Activated CD4-positive, alpha-beta T cell treated with anti-CD3 and anti-CD28 coated beads, Interleukin-2, amount 10 ng/mL, durations not matched to agents 24 days and 14 days (primary cell): ENCODE measurements around the gene HTT. TPM values are rescaled to one million over a fixed set of nuclear protein-coding genes. Genes with fewer than 3 reads are reported as not detected.

Experiments
- DNase-seq: peaks from one replicate; pipeline ENCODE4 v3.0.0; 2022
- H3K27ac Mint-ChIP-seq: one replicate; pipeline ENCODE4 v1.8.0; 2022; ENCODE audit warnings: mild to moderate bottlenecking, mixed read lengths
- H3K27me3 Mint-ChIP-seq: one replicate; pipeline ENCODE4 v1.8.0; 2022; ENCODE audit warnings: mixed read lengths
- H3K36me3 Mint-ChIP-seq: one replicate; pipeline ENCODE4 v1.8.0; 2022; ENCODE audit warnings: low read depth, mild to moderate bottlenecking, mixed read lengths
- H3K4me1 Mint-ChIP-seq: one replicate; pipeline ENCODE4 v1.8.0; 2021; ENCODE audit warnings: mixed read lengths
- H3K4me3 Mint-ChIP-seq: one replicate; pipeline ENCODE4 v1.8.0; 2022; ENCODE audit warnings: mild to moderate bottlenecking, moderate library complexity, mixed read lengths
- H3K9me3 Mint-ChIP-seq: one replicate; pipeline ENCODE4 v1.8.0; 2021; ENCODE audit warnings: mixed read lengths
- intact Hi-C: fragments of 100-400 bp; cut with micrococcal nuclease; formaldehyde crosslinking; loops from one replicate; pipeline ENCODE4 v1.15.1; 2023
- total RNA-seq: library from RNA; stranded (reverse); gene quantifications from 2 replicates; pipeline ENCODE4 v1.2.3, GENCODE V29; 2022

Gene HTT
- total RNA-seq, 1 donor from 2014 or later = 70.6 TPM

DNA sequence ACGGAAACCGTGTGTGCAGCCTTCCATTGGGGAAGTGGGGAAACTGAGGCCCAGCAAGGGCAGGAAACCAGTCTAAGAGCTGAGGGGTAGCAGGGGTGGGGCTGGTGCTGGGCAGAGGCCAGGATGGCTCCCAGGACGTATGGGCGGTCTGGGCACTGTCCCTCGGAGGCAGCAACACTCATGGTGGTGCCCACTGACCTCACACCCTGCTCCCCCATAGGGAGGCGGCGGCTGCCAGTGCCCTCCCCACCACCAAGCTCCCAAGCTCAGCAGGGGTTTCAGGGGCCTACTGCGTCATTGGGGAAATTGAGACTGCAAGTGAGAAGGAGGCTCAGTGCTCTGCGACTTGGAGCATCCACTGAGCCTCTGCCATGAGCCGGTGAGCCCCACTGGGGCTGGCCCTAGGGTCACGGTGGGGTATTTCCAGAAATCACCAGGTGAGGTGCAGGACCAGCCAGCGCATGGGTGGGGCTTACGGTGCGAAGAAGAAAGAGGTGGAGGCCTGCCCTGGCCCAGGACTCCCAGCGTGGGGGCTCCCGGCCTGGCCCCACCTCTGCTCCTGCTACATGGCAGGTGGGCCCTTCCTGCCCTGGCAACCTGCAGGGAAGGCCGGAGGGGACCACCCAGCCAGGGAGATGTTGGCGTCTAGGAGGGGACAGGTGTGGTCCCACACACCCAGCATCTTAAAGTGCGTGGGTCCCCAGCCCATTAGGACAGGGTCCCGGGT lies 175.4 kb downstream of the HTT start:
- Mint-ChIP-seq H3K4me3 (no peak overlapping the region), H3K4me1 (peaks cover 2% of the 10 kb centered on the region), H3K36me3 (no peaks in the 10 kb centered on the region), H3K27me3 (no peaks in the 10 kb centered on the region), H3K27ac (no peak overlapping the region), H3K9me3 (no peaks in the 10 kb centered on the region)
- intact Hi-C loops = no loop called here
- DNase-seq = no peak

DNA sequence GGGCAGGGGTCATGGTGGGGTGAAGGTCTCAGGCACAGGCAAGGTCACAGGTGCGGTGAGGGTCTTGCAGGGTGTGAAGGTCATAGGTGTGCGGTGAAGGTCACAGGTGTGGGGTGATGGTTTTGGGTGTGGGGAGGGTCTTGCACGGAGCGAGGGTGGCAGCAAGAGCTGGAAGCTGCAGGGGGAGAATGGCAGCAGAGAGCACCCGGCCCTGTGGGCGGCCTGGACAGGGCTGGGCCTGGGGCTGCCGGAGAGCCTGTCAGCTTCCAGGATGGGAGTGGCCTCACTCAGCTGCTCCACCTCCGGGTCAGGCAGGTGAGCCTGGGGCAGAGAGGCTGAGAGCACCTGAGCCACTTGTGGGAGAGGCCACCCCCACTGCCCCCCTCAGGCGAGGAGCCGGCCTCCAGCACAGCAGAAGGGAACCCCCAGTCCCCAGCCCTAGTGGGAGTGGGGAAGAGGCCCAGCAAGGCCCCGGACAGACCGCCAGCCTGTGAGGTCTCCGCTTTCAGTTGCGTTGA lies 176.0 kb downstream of the HTT start:
- intact Hi-C loops = no loop called here
- Mint-ChIP-seq H3K4me1 (peaks cover 2% of the 10 kb centered on the region), H3K27me3 (no peaks in the 10 kb centered on the region), H3K36me3 (no peaks in the 10 kb centered on the region), H3K9me3 (no peaks in the 10 kb centered on the region), H3K27ac (no peak overlapping the region), H3K4me3 (no peak overlapping the region)
- no peak for DNase-seq

- Mint-ChIP-seq H3K27ac (no peak overlapping the region), H3K36me3 (no peaks in the 10 kb centered on the region), H3K4me3 (no peak overlapping the region), H3K27me3 (no peaks in the 10 kb centered on the region), H3K4me1 (peaks cover 2% of the 10 kb centered on the region), H3K9me3 (no peaks in the 10 kb centered on the region)
- intact Hi-C loops = no loop called here
- DNase-seq = no peak
Observed at GRCh38 chr4:3250956-3251690, 176.6 kb downstream of the HTT start.

- no peaks in the 10 kb centered on the region for H3K9me3 Mint-ChIP-seq
- no peak for DNase-seq
- H3K4me1 Mint-ChIP-seq = peaks cover 2% of the 10 kb centered on the region
- H3K27me3 Mint-ChIP-seq = no peaks in the 10 kb centered on the region
- intact Hi-C loops = no loop called here
- H3K27ac Mint-ChIP-seq = no peak overlapping the region
- H3K36me3 Mint-ChIP-seq = no peaks in the 10 kb centered on the region
- H3K4me3 Mint-ChIP-seq = no peak overlapping the region
Observed at GRCh38 chr4:3251691-3252479, 177.4 kb downstream of the HTT start.

- H3K36me3 Mint-ChIP-seq = no peaks in the 10 kb centered on the region
- peaks cover 2% of the 10 kb centered on the region for H3K4me1 Mint-ChIP-seq
- no peak for DNase-seq
- no peaks in the 10 kb centered on the region for H3K27me3 Mint-ChIP-seq
- no peak overlapping the region for H3K27ac Mint-ChIP-seq
- intact Hi-C loops = no loop called here
- no peak overlapping the region for H3K4me3 Mint-ChIP-seq
- no peaks in the 10 kb centered on the region for H3K9me3 Mint-ChIP-seq
Observed at GRCh38 chr4:3252480-3252828, 178.0 kb downstream of the HTT start.

- intact Hi-C loops = no loop called here
- H3K9me3 Mint-ChIP-seq = no peaks in the 10 kb centered on the region
- peaks cover 2% of the 10 kb centered on the region for H3K4me1 Mint-ChIP-seq
- no peaks in the 10 kb centered on the region for H3K27me3 Mint-ChIP-seq
- DNase-seq = no peak
- no peak overlapping the region for H3K4me3 Mint-ChIP-seq
- H3K36me3 Mint-ChIP-seq = no peaks in the 10 kb centered on the region
- H3K27ac Mint-ChIP-seq = no peak overlapping the region
Observed at GRCh38 chr4:3252831-3253641, 178.6 kb downstream of the HTT start.

DNA sequence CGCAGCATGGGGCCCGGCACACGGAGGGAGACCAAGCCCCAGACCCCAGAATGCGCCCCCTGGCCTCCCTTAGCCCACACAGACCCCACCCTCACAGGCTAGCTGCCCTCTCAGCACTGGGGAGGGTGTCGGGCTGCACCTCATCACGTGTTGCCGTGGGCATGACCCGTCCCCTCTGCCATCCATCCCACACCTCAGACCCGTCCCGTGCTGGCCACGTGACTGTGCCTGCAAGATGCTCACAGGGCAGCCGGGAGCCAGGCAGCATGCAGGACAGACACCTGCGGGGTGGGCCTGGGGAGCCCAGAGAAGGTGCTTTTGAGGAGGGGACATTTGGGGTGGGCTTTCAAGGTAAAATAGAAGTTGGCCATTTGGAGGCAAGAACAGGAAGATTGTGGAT lies 179.3 kb downstream of the HTT start:
- H3K9me3 Mint-ChIP-seq = no peaks in the 10 kb centered on the region
- no peak for DNase-seq
- intact Hi-C loops = no loop called here
- no peaks in the 10 kb centered on the region for H3K36me3 Mint-ChIP-seq
- peaks cover 2% of the 10 kb centered on the region for H3K4me1 Mint-ChIP-seq
- no peak overlapping the region for H3K4me3 Mint-ChIP-seq
- no peak overlapping the region for H3K27ac Mint-ChIP-seq
- H3K27me3 Mint-ChIP-seq = no peaks in the 10 kb centered on the region

GRCh38 chr4:3254302-3255131 lies 180.0 kb downstream of the HTT start:
- intact Hi-C loops = no loop called here
- Mint-ChIP-seq H3K4me3 (no peak overlapping the region), H3K36me3 (no peaks in the 10 kb centered on the region), H3K27me3 (no peaks in the 10 kb centered on the region), H3K9me3 (no peaks in the 10 kb centered on the region), H3K4me1 (peaks cover 2% of the 10 kb centered on the region), H3K27ac (no peak overlapping the region)
- DNase-seq = no peak

- Mint-ChIP-seq H3K9me3 (no peaks in the 10 kb centered on the region), H3K4me1 (peaks cover 2% of the 10 kb centered on the region), H3K4me3 (no peak overlapping the region), H3K36me3 (no peaks in the 10 kb centered on the region), H3K27me3 (no peaks in the 10 kb centered on the region), H3K27ac (no peak overlapping the region)
- intact Hi-C loops = no loop called here
- no peak for DNase-seq
Observed at GRCh38 chr4:3255611-3256186, 181.2 kb downstream of the HTT start.

GRCh38 chr4:3256230-3257102 lies 182.0 kb downstream of the HTT start:
- Mint-ChIP-seq H3K27ac (no peak overlapping the region), H3K36me3 (no peaks in the 10 kb centered on the region), H3K4me3 (no peak overlapping the region), H3K27me3 (no peaks in the 10 kb centered on the region), H3K4me1 (no peaks in the 10 kb centered on the region), H3K9me3 (no peaks in the 10 kb centered on the region)
- no peak for DNase-seq
- intact Hi-C loops = no loop called here

- no peaks in the 10 kb centered on the region for H3K36me3 Mint-ChIP-seq
- no peak overlapping the region for H3K27ac Mint-ChIP-seq
- intact Hi-C loops = no loop called here
- DNase-seq = no peak
- H3K4me3 Mint-ChIP-seq = no peak overlapping the region
- H3K4me1 Mint-ChIP-seq = no peaks in the 10 kb centered on the region
- no peaks in the 10 kb centered on the region for H3K9me3 Mint-ChIP-seq
- H3K27me3 Mint-ChIP-seq = no peaks in the 10 kb centered on the region
Observed at GRCh38 chr4:3257103-3257555, 182.6 kb downstream of the HTT start.
